ENCODE data around the gene MUS81. TPM values are rescaled to one million over a fixed set of nuclear protein-coding genes. Genes with fewer than 3 reads are reported as not detected.
A peak's percentile ranks its signal among the peaks of the same experiment; 100 is the strongest.

MUS81 gene
- total RNA-seq, 5 donors from 2014 or later (not counting 1 experiment from before 2014, with no cell fraction given) = 55.5 to 118 (median 95.6) TPM

GRCh38 chr11:65870307-65870658, 10.1 kb downstream of the MUS81 start:
- Histone ChIP-seq H3K4me1 (ENCODE audit: control insufficient read depth in 1 of 2, extremely low read depth in 1 of 2, insufficient read depth in 2 of 2, low read length in 2 of 2) (peaks cover 5 to 39% of the 10 kb centered on the region in 2 experiments), H3K27ac (ENCODE audit: low read length) (no peak overlapping the region), H3K36me3 (ENCODE audit: control insufficient read depth in 2 of 2, extremely low read depth in 1 of 2, insufficient read depth in 1 of 2, low read length in 1 of 2) (peaks cover 8 to 20% of the 10 kb centered on the region in 2 donors), H3K9me3 (no peaks in the 10 kb centered on the region), H3K27me3 (replicated peaks in 1 of 2; ENCODE audit: control insufficient read depth in 2 of 2, extremely low read depth in 1 of 2, insufficient read depth in 2 of 2, low read length in 1 of 2) (peaks cover 0 to 7% of the 10 kb centered on the region in 2 experiments), H3K4me3 (ENCODE audit: control insufficient read depth in 1 of 2, extremely low read depth in 1 of 2, low read length in 1 of 2) (no peak overlapping the region)
- Mint-ChIP-seq H3K4me3 (no peak overlapping the region), H3K9me3 (no peaks in the 10 kb centered on the region), H3K36me3 (peaks cover 1% of the 10 kb centered on the region), H3K27me3 (no peaks in the 10 kb centered on the region), H3K4me1 (peaks cover 16 to 28% (median 20%) of the 10 kb centered on the region in 3 donors), H3K27ac (peak overlapping the region; percentile 46 to 52)
- CTCF ChIA-PET = interaction anchor here (1.4 to 1.8 kb wide), 2 partner anchors 10 to 11 kb away, joined by 3 to 5 read pairs; partner anchors contain the start of gene MUS81 (in 1 of the 2)
- DNase-seq (no peak), ATAC-seq (replicated peaks in 1 of 4) (no peak)
- 59% methylated on average over 7 of the region's 11 CpGs for WGBS (ENCODE audit: insufficient coverage)
- POLR2A ChIA-PET = no interaction called here

GRCh38 chr11:65870706-65871681, 10.8 kb downstream of the MUS81 start:
- no peaks in the 10 kb centered on the region for H3K9me3 ChIP-seq
- H3K36me3 Mint-ChIP-seq = no peaks in the 10 kb centered on the region
- peak overlapping the region; percentile 9 to 49 (median 13) for H3K4me3 Mint-ChIP-seq
- ChIA-PET POLR2A (interaction anchor here in 1 of 2 donors (0.6 to 1.3 kb wide), 2 partner anchors 91 to 140 kb away, joined by 4 to 7 read pairs; partner anchors contain the start of gene SART1), CTCF (interaction anchor here (0.5 to 1.4 kb wide), 4 partner anchors 11 to 1095 kb away, joined by 3 to 12 read pairs (median 3); partner anchors contain the start of gene MUS81 (in 1 of the 2))
- no peak overlapping the region for H3K27ac ChIP-seq (ENCODE audit: low read length)
- peaks cover 16 to 28% (median 20%) of the 10 kb centered on the region in 3 donors for H3K4me1 Mint-ChIP-seq
- WGBS (ENCODE audit: insufficient coverage) = 64% methylated on average over 16 of the region's 24 CpGs
- no peaks in the 10 kb centered on the region for H3K9me3 Mint-ChIP-seq
- no peak for DNase-seq
- H3K4me3 ChIP-seq (ENCODE audit: control insufficient read depth in 1 of 2, extremely low read depth in 1 of 2, low read length in 1 of 2) = no peak overlapping the region
- H3K27ac Mint-ChIP-seq = peak overlapping the region; percentile 46 to 61
- no peak for ATAC-seq (replicated peaks in 1 of 4)
- H3K27me3 ChIP-seq (replicated peaks in 1 of 2; ENCODE audit: control insufficient read depth in 2 of 2, extremely low read depth in 1 of 2, insufficient read depth in 2 of 2, low read length in 1 of 2) = peaks cover 0 to 7% of the 10 kb centered on the region in 2 experiments
- H3K4me1 ChIP-seq (ENCODE audit: control insufficient read depth in 1 of 2, extremely low read depth in 1 of 2, insufficient read depth in 2 of 2, low read length in 2 of 2) = peaks cover 5 to 39% of the 10 kb centered on the region in 2 experiments
- H3K27me3 Mint-ChIP-seq = no peaks in the 10 kb centered on the region
- H3K36me3 ChIP-seq (ENCODE audit: control insufficient read depth in 2 of 2, extremely low read depth in 1 of 2, insufficient read depth in 1 of 2, low read length in 1 of 2) = peaks cover 1 to 14% of the 10 kb centered on the region in 2 donors

GRCh38 chr11:65871811-65872548, 11.7 kb downstream of the MUS81 start:
- H3K27me3 Mint-ChIP-seq = no peaks in the 10 kb centered on the region
- Histone ChIP-seq H3K36me3 (ENCODE audit: control insufficient read depth in 2 of 2, extremely low read depth in 1 of 2, insufficient read depth in 1 of 2, low read length in 1 of 2) (peaks cover 0 to 4% of the 10 kb centered on the region in 2 donors), H3K9me3 (no peaks in the 10 kb centered on the region), H3K27ac (ENCODE audit: low read length) (no peak overlapping the region), H3K4me1 (ENCODE audit: control insufficient read depth in 1 of 2, extremely low read depth in 1 of 2, insufficient read depth in 2 of 2, low read length in 2 of 2) (peaks cover 5 to 39% of the 10 kb centered on the region in 2 experiments), H3K27me3 (replicated peaks in 1 of 2; ENCODE audit: control insufficient read depth in 2 of 2, extremely low read depth in 1 of 2, insufficient read depth in 2 of 2, low read length in 1 of 2) (peaks cover 0 to 7% of the 10 kb centered on the region in 2 experiments), H3K4me3 (ENCODE audit: control insufficient read depth in 1 of 2, extremely low read depth in 1 of 2, low read length in 1 of 2) (no peak overlapping the region)
- H3K27ac Mint-ChIP-seq = peak overlapping the region in 1 of 2 donors; percentile 61
- ChIA-PET CTCF (interaction anchor here (0.5 to 1.4 kb wide), 3 partner anchors 12 to 119 kb away, joined by 3 to 12 read pairs (median 3); partner anchors contain the start of gene MUS81 (in 1 of the 2)), POLR2A (interaction anchor here (0.6 to 1.3 kb wide), 3 partner anchors 11 to 139 kb away, joined by 4 to 7 read pairs (median 4); partner anchors contain the start of gene SART1 (in 1 of the 2))
- no peak for ATAC-seq (replicated peaks in 1 of 4)
- H3K36me3 Mint-ChIP-seq = no peaks in the 10 kb centered on the region
- H3K4me3 Mint-ChIP-seq = peak overlapping the region; percentile 34 to 57 (median 49)
- peaks cover 16 to 28% (median 18%) of the 10 kb centered on the region in 3 donors for H3K4me1 Mint-ChIP-seq
- H3K9me3 Mint-ChIP-seq = no peaks in the 10 kb centered on the region
- WGBS (ENCODE audit: insufficient coverage) = 94% methylated on average over 20 of the region's 26 CpGs
- DNase-seq = no peak

GRCh38 chr11:65872586-65873317, 12.5 kb downstream of the MUS81 start, which contains the start of gene EFEMP2:
EFEMP2 (minus strand) TSS chr11:65872800; CDS start chr11:65872354, 446 bp downstream.
- peaks cover 5 to 44% of the 10 kb centered on the region in 2 experiments for H3K4me1 ChIP-seq (ENCODE audit: control insufficient read depth in 1 of 2, extremely low read depth in 1 of 2, insufficient read depth in 2 of 2, low read length in 2 of 2)
- H3K27me3 ChIP-seq (replicated peaks in 1 of 2; ENCODE audit: control insufficient read depth in 2 of 2, extremely low read depth in 1 of 2, insufficient read depth in 2 of 2, low read length in 1 of 2) = peaks cover 0 to 7% of the 10 kb centered on the region in 2 experiments
- ATAC-seq (replicated peaks in 1 of 4) (peak in 3 of 4 experiments; percentile 0 to 2 (median 1)), DNase-seq (no peak)
- peaks cover 14 to 33% (median 16%) of the 10 kb centered on the region in 3 donors for H3K4me1 Mint-ChIP-seq
- peak within 1 kb of the TSS; percentile 67 to 77 for H3K4me3 ChIP-seq (ENCODE audit: control insufficient read depth in 1 of 2, extremely low read depth in 1 of 2, low read length in 1 of 2)
- H3K4me3 Mint-ChIP-seq = peak within 1 kb of the TSS; percentile 80 to 91 (median 87)
- no peaks in the 10 kb centered on the region for H3K9me3 ChIP-seq
- H3K36me3 Mint-ChIP-seq = no peaks in the 10 kb centered on the region
- H3K9me3 Mint-ChIP-seq = no peaks in the 10 kb centered on the region
- ChIA-PET POLR2A (interaction anchor here in 1 of 2 donors (0.6 kb wide), 1 partner anchor 12 kb away, joined by 4 read pairs; no protein-coding TSS in a partner anchor), CTCF (interaction anchor here in 1 of 2 donors (1.5 to 2.3 kb wide), 2 partner anchors 13 to 17 kb away, joined by 8 to 30 read pairs; partner anchors contain the start of genes CCDC85B, FIBP and MUS81)
- peak within 1 kb of the TSS; percentile 61 to 89 for H3K27ac Mint-ChIP-seq
- no peaks in the 10 kb centered on the region for H3K36me3 ChIP-seq (ENCODE audit: control insufficient read depth in 2 of 2, extremely low read depth in 1 of 2, insufficient read depth in 1 of 2, low read length in 1 of 2)
- H3K27me3 Mint-ChIP-seq = no peaks in the 10 kb centered on the region
- peak within 1 kb of the TSS; percentile 92 for H3K27ac ChIP-seq (ENCODE audit: low read length)
- 14% methylated on average over 56 of the region's 69 CpGs for WGBS (ENCODE audit: insufficient coverage)

GRCh38 chr11:65873318-65874156, 13.3 kb downstream of the MUS81 start:
- ATAC-seq (replicated peaks in 1 of 4) (peak; percentile 87 to 95 (median 93)), DNase-seq (peak; percentile 86 to 99 (median 93))
- Mint-ChIP-seq H3K4me1 (peaks cover 14 to 38% (median 21%) of the 10 kb centered on the region in 3 donors), H3K9me3 (no peaks in the 10 kb centered on the region), H3K36me3 (no peaks in the 10 kb centered on the region), H3K27me3 (no peaks in the 10 kb centered on the region), H3K27ac (peak overlapping the region; percentile 61 to 89), H3K4me3 (peak overlapping the region; percentile 80 to 91 (median 87))
- peaks cover 0 to 7% of the 10 kb centered on the region in 2 experiments for H3K27me3 ChIP-seq (replicated peaks in 1 of 2; ENCODE audit: control insufficient read depth in 2 of 2, extremely low read depth in 1 of 2, insufficient read depth in 2 of 2, low read length in 1 of 2)
- no peaks in the 10 kb centered on the region for H3K36me3 ChIP-seq (ENCODE audit: control insufficient read depth in 2 of 2, extremely low read depth in 1 of 2, insufficient read depth in 1 of 2, low read length in 1 of 2)
- peak overlapping the region; percentile 67 to 77 for H3K4me3 ChIP-seq (ENCODE audit: control insufficient read depth in 1 of 2, extremely low read depth in 1 of 2, low read length in 1 of 2)
- 1% methylated on average over 36 of the region's 54 CpGs for WGBS (ENCODE audit: insufficient coverage)
- ChIA-PET CTCF (interaction anchor here in 1 of 2 donors (1.5 to 2.3 kb wide), 3 partner anchors 12 to 16 kb away, joined by 8 to 30 read pairs (median 11); partner anchors contain the start of genes CCDC85B, FIBP and MUS81), POLR2A (interaction anchor here in 1 of 2 donors (0.6 kb wide), 1 partner anchor 17 kb away, joined by 3 read pairs; the partner anchor contains the start of gene CCDC85B)
- H3K9me3 ChIP-seq = no peaks in the 10 kb centered on the region
- peaks cover 5 to 51% of the 10 kb centered on the region in 2 experiments for H3K4me1 ChIP-seq (ENCODE audit: control insufficient read depth in 1 of 2, extremely low read depth in 1 of 2, insufficient read depth in 2 of 2, low read length in 2 of 2)
- H3K27ac ChIP-seq (ENCODE audit: low read length) = peak overlapping the region; percentile 92

Measured in T-cell (primary cell).